ENCODE results near the gene STK39.

DNA sequence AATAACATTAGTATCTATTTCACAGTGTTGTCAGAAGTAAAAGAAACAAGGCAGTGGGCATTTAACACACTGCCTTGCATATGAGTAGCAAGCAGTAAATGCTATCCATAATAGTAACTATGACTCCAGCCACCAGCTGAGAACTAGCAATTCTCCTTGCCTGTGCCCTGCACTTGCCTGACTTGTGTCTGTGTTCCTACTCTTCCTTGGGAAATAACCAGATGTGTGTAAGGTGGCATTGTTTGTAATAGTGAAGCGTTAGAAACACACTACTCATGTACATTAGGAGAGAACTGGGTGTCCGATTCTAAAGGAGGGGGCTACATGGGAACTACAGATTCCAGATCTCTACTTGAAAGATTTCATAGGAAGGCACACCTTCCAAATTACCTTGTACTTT, 197.8 kb downstream of the STK39 start:
- TF ChIP-seq, protein P1, sequence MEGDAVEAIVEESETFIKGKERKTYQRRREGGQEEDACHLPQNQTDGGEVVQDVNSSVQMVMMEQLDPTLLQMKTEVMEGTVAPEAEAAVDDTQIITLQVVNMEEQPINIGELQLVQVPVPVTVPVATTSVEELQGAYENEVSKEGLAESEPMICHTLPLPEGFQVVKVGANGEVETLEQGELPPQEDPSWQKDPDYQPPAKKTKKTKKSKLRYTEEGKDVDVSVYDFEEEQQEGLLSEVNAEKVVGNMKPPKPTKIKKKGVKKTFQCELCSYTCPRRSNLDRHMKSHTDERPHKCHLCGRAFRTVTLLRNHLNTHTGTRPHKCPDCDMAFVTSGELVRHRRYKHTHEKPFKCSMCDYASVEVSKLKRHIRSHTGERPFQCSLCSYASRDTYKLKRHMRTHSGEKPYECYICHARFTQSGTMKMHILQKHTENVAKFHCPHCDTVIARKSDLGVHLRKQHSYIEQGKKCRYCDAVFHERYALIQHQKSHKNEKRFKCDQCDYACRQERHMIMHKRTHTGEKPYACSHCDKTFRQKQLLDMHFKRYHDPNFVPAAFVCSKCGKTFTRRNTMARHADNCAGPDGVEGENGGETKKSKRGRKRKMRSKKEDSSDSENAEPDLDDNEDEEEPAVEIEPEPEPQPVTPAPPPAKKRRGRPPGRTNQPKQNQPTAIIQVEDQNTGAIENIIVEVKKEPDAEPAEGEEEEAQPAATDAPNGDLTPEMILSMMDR (IDR thresholded peaks at IDR 0.05; ENCODE audit: poor library complexity, severe bottlenecking): no peak
- TF ChIP-seq EP300 (conservative IDR thresholded peaks at IDR 0.05; ENCODE audit: poor library complexity, severe bottlenecking): no peak
